ENCODE results near the gene BRCA1. TPM values are rescaled to one million over a fixed set of nuclear protein-coding genes. Genes with fewer than 3 reads are reported as not detected.
"Not testable (repeated sequence)": the region's sequence is repeated elsewhere in the genome, so short reads cannot be mapped to it uniquely, and the experiment has no call there.

BRCA1 gene
- total and polyA plus RNA-seq, 5 donors: 2.7 to 10.9 (median 7.9) TPM

DNA sequence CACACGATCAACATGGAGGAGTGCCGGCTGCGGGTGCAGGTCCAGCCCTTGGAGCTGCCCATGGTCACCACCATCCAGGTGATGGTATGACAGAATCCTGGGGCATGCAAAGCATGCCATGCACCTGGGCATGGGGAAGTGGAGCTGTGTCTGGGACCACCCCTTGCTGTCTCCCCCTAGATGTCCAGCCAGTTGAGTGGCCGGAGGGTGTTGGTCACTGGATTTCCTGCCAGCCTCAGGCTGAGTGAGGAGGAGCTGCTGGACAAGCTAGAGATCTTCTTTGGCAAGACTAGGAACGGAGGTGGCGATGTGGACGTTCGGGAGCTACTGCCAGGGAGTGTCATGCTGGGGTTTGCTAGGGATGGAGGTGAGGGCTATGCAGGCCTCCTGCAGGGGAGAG is 111.9 kb downstream of the BRCA1 start:
- WGBS: 69% methylated on average over 8 of the region's 8 CpGs

DNA sequence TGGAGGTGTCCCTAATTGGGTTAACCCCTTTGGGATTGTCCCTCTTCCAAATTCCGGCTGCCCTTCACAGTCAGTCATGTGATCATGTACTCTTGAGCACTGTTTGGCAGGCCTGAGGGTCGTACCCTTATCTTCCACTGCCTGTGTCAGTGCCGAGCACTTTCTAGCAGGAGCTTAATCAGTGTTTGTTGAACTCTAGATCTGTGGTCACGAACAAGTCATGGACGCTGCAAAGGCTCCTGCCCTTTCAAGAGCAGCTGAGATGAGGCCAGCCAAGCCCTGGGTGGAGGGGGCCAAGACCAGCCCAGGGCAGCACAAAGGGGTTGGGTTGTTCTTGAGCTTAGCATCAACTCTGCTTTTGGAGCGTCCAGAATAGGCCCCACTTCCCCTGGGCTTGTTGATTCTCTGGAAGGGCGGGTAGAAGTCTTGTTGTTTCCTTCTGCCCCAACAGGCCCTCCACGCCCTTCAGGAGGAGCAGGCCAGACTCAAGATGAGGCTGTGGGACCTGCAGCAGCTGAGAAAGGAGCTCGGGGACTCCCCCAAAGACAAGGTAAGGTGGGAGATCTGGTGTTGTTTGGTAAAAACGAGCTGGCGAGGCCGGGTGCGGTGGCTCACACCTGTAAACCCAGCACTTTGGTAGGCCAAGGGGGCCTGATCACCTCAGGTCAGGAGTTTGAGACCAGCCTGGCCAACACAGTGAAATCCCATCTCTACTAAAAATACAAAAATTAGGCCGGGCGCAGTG is 113.3 kb downstream of the BRCA1 start:
- H3K9me3 ChIP-seq (ENCODE audit: control insufficient read depth, low read length): no peaks in the 10 kb centered on the region
- WGBS: 63% methylated on average over 15 of the region's 15 CpGs
- no peaks in the 10 kb centered on the region for H3K27me3 ChIP-seq (ENCODE audit: control insufficient read depth, insufficient read depth)
- peak overlapping the region; percentile 6 for H3K27ac ChIP-seq (ENCODE audit: low read length)
- peaks cover 20% of the 10 kb centered on the region for H3K4me1 ChIP-seq (ENCODE audit: control insufficient read depth, insufficient read depth, low read length)
- ATAC-seq (peak; percentile 29 to 43), DNase-seq (peak; percentile 79 to 84 (median 83))
- H3K4me3 ChIP-seq (ENCODE audit: low read length): no peak overlapping the region
- intact Hi-C loops (cut with DNase I): no loop called here

More for the DNA sequence above, 111.9 kb downstream of the BRCA1 start:
- H3K9me3 ChIP-seq (ENCODE audit: control insufficient read depth, low read length): no peaks in the 10 kb centered on the region
- intact Hi-C loops (cut with DNase I): no loop called here
- H3K4me1 ChIP-seq (ENCODE audit: control insufficient read depth, insufficient read depth, low read length): peaks cover 20% of the 10 kb centered on the region
- no peak for DNase-seq
- no peak overlapping the region for H3K4me3 ChIP-seq (ENCODE audit: low read length)
- no peak for ATAC-seq
- no peaks in the 10 kb centered on the region for H3K27me3 ChIP-seq (ENCODE audit: control insufficient read depth, insufficient read depth)
- H3K27ac ChIP-seq (ENCODE audit: low read length): no peak overlapping the region

DNA sequence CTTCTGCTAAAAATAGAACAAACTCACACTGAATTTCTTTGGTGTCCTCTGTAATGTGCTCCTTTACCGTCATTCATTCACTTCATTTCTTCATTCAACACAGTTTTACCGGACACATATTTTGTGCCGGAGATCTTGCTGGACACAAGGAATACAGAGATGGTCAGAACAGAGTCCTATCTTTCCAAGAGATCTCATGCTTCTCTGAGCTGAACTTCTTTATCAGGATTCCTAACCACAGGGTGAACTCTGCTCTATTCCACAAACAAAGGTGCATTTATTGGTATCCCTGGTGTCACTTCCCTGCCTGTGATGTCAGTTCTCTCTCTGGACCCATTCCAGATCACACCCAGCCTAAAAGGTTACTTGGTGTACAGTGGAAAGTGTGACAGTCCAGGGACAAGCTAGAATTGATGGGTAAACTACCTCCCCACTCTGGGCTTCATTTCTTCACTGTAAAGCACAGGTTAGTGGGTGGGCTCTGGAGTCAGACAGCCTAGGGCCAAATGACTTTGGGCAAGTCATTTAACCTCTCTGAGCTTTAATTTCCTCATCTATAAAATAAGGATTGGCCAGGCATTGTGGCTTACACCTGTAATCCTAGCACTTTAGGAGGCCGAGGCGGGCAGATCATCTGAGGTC is 114.4 kb downstream of the BRCA1 start:
- intact Hi-C loops (cut with DNase I): no loop called here
- Histone ChIP-seq H3K9me3 (ENCODE audit: control insufficient read depth, low read length) (no peaks in the 10 kb centered on the region), H3K4me1 (ENCODE audit: control insufficient read depth, insufficient read depth, low read length) (peaks cover 14% of the 10 kb centered on the region), H3K27me3 (ENCODE audit: control insufficient read depth, insufficient read depth) (no peaks in the 10 kb centered on the region), H3K4me3 (ENCODE audit: low read length) (no peak overlapping the region), H3K27ac (ENCODE audit: low read length) (peak overlapping the region; percentile 53)
- DNase-seq (no peak), ATAC-seq (peak in 1 of 2 donors; percentile 0)
- 79% methylated on average over 5 of the region's 5 CpGs for WGBS

DNA sequence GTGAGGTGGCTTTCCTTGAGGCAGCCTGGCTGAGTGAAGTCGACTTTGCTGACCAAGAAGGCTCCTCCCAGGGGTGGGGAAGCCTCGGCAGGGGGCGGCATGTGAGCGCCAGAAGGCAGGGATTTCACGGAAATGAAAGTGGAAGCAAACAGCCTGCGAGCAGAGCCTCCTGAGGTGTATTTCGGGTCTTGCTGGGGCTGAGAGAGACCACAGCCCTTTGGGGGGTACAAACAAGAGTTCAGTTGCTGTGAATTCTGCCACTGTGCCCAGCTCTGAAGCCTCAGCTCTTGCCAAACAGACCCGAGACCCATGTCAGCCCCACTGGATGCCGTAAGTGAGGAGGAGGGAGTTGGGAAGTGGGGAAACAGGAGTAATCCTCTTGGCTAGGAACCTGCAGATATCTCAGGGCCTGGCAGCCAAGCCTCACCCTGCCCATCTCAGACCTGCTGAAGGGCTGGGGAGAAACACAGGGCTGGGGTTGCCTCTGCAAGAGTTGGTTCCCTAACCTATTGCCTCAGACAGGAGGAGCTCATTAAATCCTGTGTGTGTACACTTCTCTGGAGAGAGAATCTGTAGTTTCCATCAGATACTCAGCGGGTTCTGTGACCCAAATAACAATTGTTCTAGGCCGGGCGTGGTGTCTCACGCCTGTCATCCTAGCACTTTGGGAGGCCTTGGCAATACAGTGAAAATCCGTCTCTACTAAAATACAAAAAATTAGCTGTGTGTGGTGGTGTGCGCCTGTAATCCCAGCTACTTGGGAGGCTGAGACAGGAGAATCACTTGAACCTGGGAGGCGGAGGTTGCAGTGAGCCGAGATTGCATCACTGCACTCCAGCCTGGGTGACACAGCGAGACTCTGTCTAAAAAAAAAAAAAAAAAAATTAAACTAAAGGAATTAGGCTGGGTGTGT is 118.3 kb downstream of the BRCA1 start, which contains the start of gene IFI35:
Gene IFI35, plus strand, starts transcription at position 146 of the 913 bp plus-strand sequence. Its CDS starts 164 bp downstream, at position 310.
- intact Hi-C loops (cut with DNase I): no loop called here
- 28% methylated on average over 18 of the region's 18 CpGs for WGBS
- Histone ChIP-seq H3K9me3 (ENCODE audit: control insufficient read depth, low read length) (no peaks in the 10 kb centered on the region), H3K27me3 (ENCODE audit: control insufficient read depth, insufficient read depth) (no peaks in the 10 kb centered on the region), H3K4me1 (ENCODE audit: control insufficient read depth, insufficient read depth, low read length) (no peaks in the 10 kb centered on the region), H3K4me3 (ENCODE audit: low read length) (peak within 1 kb of the TSS; percentile 90), H3K27ac (ENCODE audit: low read length) (peak within 1 kb of the TSS; percentile 98)
- peak; percentile 88 to 92 for ATAC-seq
- DNase-seq: peak; percentile 88 to 94 (median 93)

DNA sequence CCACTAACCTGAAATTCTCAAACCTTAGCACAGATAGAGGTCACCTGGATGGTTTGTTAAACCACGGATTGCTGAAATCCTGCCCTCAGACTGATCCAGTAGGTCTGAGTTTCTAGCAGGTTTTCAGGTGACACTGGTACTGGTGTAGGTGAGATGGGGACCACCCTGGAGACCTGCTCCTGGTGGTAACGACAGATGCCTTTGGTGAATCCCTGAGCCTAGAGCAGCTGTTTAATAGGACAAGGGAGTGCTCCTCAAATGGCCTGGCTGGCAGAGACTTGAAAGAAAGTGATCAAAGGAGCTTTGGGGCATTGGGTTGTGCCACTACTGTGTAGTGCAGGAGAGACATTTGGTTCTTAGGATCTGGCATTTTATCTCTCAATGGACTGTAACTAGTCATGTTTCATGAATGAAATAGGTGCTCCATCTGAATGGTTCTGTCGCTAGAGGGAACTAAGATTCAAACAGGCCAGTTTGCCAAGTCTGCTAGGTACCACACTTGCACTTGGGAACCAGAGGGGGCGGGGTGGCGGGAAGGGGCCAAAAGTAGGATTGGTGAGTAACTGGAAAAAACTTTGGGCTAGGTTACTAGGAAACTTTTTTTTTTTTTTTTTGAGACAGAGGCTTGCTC is 121.5 kb downstream of the BRCA1 start:
- 82% methylated on average over 5 of the region's 5 CpGs for WGBS
- DNase-seq: no peak
- Histone ChIP-seq H3K27ac (ENCODE audit: low read length) (no peak overlapping the region), H3K9me3 (ENCODE audit: control insufficient read depth, low read length) (no peaks in the 10 kb centered on the region), H3K4me3 (ENCODE audit: low read length) (no peak overlapping the region), H3K27me3 (ENCODE audit: control insufficient read depth, insufficient read depth) (no peaks in the 10 kb centered on the region), H3K4me1 (ENCODE audit: control insufficient read depth, insufficient read depth, low read length) (no peaks in the 10 kb centered on the region)
- ATAC-seq: no peak
- intact Hi-C loops (cut with DNase I): no loop called here

DNA sequence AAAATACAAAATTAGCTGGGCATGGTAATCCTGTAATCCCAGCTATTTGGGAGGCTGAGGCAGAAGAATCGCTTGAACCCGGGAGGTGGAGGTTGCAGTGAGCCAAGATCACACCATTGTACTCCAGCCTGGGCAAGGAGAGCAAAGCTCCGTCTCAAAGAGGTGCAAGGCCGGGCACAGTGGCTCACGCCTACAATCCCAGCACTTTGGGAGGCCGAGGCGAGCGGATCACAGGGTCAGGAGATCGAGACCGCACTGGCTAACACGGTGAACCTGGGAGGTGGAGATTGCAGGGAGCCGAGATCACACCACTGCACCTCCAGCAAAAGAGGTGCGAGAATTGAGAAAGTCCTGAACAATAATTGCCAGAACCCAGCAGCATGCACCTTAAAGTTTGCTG is 124.3 kb downstream of the BRCA1 start:
- H3K4me3 ChIP-seq (ENCODE audit: low read length); H3K9me3 ChIP-seq (ENCODE audit: control insufficient read depth, low read length); ATAC-seq; H3K4me1 ChIP-seq (ENCODE audit: control insufficient read depth, insufficient read depth, low read length); intact Hi-C loops (cut with DNase I); H3K27me3 ChIP-seq (ENCODE audit: control insufficient read depth, insufficient read depth); DNase-seq: not testable (repeated sequence)
- 94% methylated on average over 13 of the region's 13 CpGs for WGBS
- H3K27ac ChIP-seq (ENCODE audit: low read length): peak overlapping the region; percentile 39

DNA sequence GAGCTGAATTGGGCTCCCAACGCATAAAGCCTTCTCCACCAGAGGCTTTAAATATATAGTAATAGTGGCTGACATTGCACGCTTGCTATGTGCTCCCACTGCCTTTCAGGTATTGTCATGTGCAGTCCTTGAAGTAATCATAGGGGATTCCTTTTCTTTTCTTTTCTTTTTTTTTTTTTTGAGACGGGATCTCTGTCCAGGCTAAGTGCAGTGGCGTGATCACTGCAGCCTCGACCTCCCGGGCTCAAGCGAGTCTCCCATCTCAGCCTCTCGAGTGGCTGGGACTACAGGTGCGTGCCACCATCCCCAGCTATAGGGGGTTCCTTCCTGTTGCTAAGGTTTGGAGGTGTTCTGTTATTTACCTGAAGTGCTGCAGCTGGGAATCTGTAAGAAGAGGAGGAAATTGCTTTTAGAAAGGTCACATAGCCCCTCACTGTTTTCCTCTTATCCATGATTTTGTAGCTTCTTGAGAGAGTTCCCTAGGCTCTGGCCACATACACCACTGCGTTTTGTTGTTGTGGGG is 126.1 kb downstream of the BRCA1 start:
- H3K4me1 ChIP-seq (ENCODE audit: control insufficient read depth, insufficient read depth, low read length): no peaks in the 10 kb centered on the region
- H3K9me3 ChIP-seq (ENCODE audit: control insufficient read depth, low read length): no peaks in the 10 kb centered on the region
- no peaks in the 10 kb centered on the region for H3K27me3 ChIP-seq (ENCODE audit: control insufficient read depth, insufficient read depth)
- WGBS: 12% methylated on average over 10 of the region's 10 CpGs
- peak overlapping the region; percentile 74 for H3K27ac ChIP-seq (ENCODE audit: low read length)
- DNase-seq: no peak
- intact Hi-C loops (cut with DNase I): no loop called here
- ATAC-seq: no peak
- peak overlapping the region; percentile 70 for H3K4me3 ChIP-seq (ENCODE audit: low read length)

DNA sequence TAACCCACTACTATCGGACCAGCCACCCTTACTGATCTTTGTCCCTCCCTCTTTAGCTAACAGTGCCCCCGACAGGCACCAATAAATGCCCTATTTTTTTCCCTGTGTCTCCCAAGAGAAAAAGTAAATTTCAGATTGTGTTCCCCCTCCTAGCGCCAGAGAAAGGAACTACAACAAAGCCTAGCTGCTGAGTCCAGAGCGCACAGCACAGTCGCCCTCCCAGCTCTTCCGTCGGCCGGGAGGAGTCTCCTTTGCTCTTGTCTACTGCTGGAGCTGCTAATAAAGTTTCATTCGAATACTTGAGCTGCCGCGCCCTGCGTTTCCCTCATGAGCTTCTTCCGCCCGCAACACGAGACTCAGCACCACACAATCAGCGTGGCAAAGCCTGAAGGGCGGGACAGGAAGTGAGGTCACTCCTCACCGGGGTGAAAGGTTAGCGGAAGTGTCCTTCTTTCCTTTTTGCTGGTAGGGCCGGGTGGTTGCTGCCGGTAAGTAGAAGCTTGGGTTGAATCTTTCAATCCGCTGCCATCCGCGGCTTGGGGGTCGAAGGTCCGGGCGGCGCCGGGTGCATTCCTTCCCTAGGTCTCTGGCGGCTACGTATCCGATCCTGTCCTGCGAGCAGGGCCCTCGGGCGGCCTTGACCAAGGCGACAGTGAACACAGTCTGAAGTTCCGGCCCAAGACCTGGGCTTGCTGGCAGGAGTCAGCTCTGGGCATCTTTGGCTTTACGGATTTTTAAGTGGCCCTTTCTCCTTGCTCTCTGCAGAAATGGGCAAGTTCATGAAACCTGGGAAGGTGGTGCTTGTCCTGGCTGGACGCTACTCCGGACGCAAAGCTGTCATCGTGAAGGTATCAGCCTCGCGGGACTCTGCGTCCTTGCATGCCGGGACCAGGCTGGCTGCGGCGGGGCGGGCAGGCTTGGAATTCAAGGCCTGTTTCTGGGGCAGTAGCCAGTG is 126.9 kb downstream of the BRCA1 start, which contains the start of gene RPL27:
Gene RPL27, plus strand, starts transcription at position 436 of the 955 bp plus-strand sequence. Its CDS starts 332 bp downstream, at position 768.
- ATAC-seq: peak; percentile 98
- intact Hi-C loops (cut with DNase I): no loop called here

DNA sequence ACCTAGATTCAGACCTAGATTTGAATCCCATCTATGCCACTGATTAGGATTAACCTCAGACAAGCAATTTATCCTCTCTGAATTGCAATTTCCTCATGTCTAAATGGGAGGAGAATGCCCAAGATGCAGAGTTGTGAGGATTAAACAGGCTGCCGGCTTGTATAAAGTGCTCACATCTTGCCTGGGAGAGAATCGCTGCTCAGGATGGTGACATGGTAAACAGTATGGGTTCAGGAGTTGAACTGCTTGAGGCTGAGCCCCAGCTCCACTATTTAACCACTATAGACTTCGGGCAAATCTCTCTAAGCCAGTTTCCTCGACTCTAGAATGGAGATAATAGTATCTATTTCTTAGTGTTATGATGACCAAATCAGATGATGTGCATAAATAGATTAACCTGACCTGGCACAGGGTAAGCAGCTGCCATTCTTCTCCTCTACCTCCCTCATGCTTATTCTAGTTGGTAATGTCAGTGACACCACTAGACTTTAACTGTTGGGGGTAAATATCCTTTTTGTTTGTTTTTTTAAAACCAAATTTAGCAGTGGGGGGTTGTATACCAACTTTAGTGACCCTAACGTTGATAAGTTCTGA is 127.7 kb downstream of the BRCA1 start:
- Histone ChIP-seq H3K4me3 (ENCODE audit: low read length) (peak overlapping the region; percentile 16), H3K27me3 (ENCODE audit: control insufficient read depth, insufficient read depth) (no peaks in the 10 kb centered on the region), H3K4me1 (ENCODE audit: control insufficient read depth, insufficient read depth, low read length) (no peaks in the 10 kb centered on the region), H3K9me3 (ENCODE audit: control insufficient read depth, low read length) (no peaks in the 10 kb centered on the region), H3K27ac (ENCODE audit: low read length) (peak overlapping the region; percentile 65)
- WGBS: 13% methylated on average over 5 of the region's 5 CpGs
- no peak for DNase-seq
- intact Hi-C loops (cut with DNase I): no loop called here
- peak in 1 of 2 donors; percentile 0 for ATAC-seq

More for the DNA sequence above, 126.9 kb downstream of the BRCA1 start, which contains the start of gene RPL27:
- no peaks in the 10 kb centered on the region for H3K9me3 ChIP-seq (ENCODE audit: control insufficient read depth, low read length)
- no peaks in the 10 kb centered on the region for H3K27me3 ChIP-seq (ENCODE audit: control insufficient read depth, insufficient read depth)
- H3K4me3 ChIP-seq (ENCODE audit: low read length): peak within 1 kb of the TSS; percentile 70
- under 1% methylated on average over 49 of the region's 49 CpGs for WGBS
- DNase-seq: peak; percentile 98 to 99 (median 99)
- H3K27ac ChIP-seq (ENCODE audit: low read length): peak within 1 kb of the TSS; percentile 74
- H3K4me1 ChIP-seq (ENCODE audit: control insufficient read depth, insufficient read depth, low read length): no peaks in the 10 kb centered on the region
